CD4-positive, alpha-beta T cell treated with Interleukin-17A for 4 hours (primary cell): Measurements from ENCODE around the gene ESYT1.

Source experiments
- DNase-seq: peaks from one replicate; pipeline ENCODE4 v3.0.0-alpha.2; 2020; ENCODE audit warnings: mixed read lengths

ESYT1 gene

GRCh38 chr12:56189099-56189917 is 61.2 kb downstream of the ESYT1 start, which contains the start of gene SMARCC2:
SMARCC2 (minus strand) TSS chr12:56189483; CDS start chr12:56189461, 22 bp downstream.
- peak; percentile 90 for DNase-seq

GRCh38 chr12:56189918-56190694 is 62.0 kb downstream of the ESYT1 start:
- DNase-seq: peak; percentile 72

- DNase-seq: no peak
These were observed 62.7 kb downstream of the ESYT1 start for GRCh38 chr12:56190695-56191155.

GRCh38 chr12:56192582-56192981 is 64.5 kb downstream of the ESYT1 start:
- no peak for DNase-seq

- DNase-seq: peak; percentile 82
These were observed 65.0 kb downstream of the ESYT1 start for GRCh38 chr12:56193025-56193578.
